Endothelial cell of umbilical vein (primary cell): ENCODE data around the gene SLC31A2.

Source experiments
- EZH2 ChIP-seq: IDR thresholded peaks from 2 replicates; pipeline ENCODE4 v1.6.1; 2012; ENCODE audit warnings: borderline replicate concordance, low read depth, mild to moderate bottlenecking, moderate library complexity, low read length, inconsistent platforms; ENCODE audit not compliant: severe bottlenecking
- JUN ChIP-seq: IDR thresholded peaks from 2 replicates; pipeline ENCODE4 v1.6.1; 2011; ENCODE audit warnings: borderline replicate concordance, low read depth; ENCODE audit not compliant: insufficient read length, insufficient read depth
- MYC ChIP-seq: IDR thresholded peaks from one replicate; pipeline ENCODE4 v1.6.1; 2011; ENCODE audit warnings: mild to moderate bottlenecking, low read depth, low read length
- POLR2A ChIP-seq: IDR thresholded peaks from 2 replicates; pipeline ENCODE4 v1.6.1; 2012; ENCODE audit warnings: low read depth, mild to moderate bottlenecking, control low read depth, low read length
- POLR2AphosphoS5 ChIP-seq: IDR thresholded peaks from 2 replicates; pipeline ENCODE4 v1.6.1; 2012; ENCODE audit warnings: low read depth, mild to moderate bottlenecking, control low read depth, low read length, moderate library complexity; ENCODE audit not compliant: insufficient read depth
- TF ChIP-seq, protein P1 (sequence below), 2 donors: IDR thresholded peaks; 1 replicate in 1 of 2; 2 replicates in 1 of 2; pipeline ENCODE4 v1.5.1; 2011; ENCODE audit warnings: low read length in 2 of 2, mild to moderate bottlenecking in 2 of 2, moderate library complexity in 2 of 2, control low read depth in 1 of 2, inconsistent platforms in 1 of 2, low read depth in 1 of 2; ENCODE audit not compliant: insufficient read depth in 1 of 2; ENCODE audit errors: extremely low read depth in 1 of 2

DNA sequence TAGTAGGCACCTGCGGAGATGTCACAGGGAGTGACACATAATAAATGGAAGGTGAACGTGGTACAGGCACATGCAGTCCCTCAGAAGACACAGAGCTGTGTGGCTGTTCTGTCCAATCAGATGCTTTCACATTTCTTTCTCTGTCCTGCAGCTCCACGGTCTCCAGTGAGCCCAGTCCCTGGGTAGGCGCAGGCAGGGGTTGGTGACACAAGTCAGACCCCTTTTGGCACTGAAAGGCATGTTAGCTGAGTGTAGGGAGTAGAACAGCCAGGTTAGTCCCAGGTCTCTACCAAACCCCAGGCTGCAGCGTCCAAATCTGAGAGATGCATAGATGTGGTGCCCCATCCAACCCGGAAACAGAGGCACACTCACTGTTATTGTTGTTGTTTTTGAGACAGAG is 2.8 kb downstream of the SLC31A2 start:
- TF ChIP-seq, protein P1, sequence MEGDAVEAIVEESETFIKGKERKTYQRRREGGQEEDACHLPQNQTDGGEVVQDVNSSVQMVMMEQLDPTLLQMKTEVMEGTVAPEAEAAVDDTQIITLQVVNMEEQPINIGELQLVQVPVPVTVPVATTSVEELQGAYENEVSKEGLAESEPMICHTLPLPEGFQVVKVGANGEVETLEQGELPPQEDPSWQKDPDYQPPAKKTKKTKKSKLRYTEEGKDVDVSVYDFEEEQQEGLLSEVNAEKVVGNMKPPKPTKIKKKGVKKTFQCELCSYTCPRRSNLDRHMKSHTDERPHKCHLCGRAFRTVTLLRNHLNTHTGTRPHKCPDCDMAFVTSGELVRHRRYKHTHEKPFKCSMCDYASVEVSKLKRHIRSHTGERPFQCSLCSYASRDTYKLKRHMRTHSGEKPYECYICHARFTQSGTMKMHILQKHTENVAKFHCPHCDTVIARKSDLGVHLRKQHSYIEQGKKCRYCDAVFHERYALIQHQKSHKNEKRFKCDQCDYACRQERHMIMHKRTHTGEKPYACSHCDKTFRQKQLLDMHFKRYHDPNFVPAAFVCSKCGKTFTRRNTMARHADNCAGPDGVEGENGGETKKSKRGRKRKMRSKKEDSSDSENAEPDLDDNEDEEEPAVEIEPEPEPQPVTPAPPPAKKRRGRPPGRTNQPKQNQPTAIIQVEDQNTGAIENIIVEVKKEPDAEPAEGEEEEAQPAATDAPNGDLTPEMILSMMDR (IDR thresholded peaks at IDR 0.05; ENCODE audit: extremely low read depth in 1 of 2, insufficient read depth in 1 of 2, low read depth in 1 of 2, low read length in 2 of 2) = no peak
- TF ChIP-seq JUN = no peak
- no peak for TF ChIP-seq MYC
- no peak for TF ChIP-seq POLR2AphosphoS5
- TF ChIP-seq POLR2A = no peak
- no peak for TF ChIP-seq EZH2
